SHP77 (cell line): ENCODE data around the gene TYW3.

Experiments used
- DNase-seq, 2 experiments: peaks; one replicate each; lab custom pipeline; 2025; lab: John Stamatoyannopoulos, UW

TYW3 gene

DNA sequence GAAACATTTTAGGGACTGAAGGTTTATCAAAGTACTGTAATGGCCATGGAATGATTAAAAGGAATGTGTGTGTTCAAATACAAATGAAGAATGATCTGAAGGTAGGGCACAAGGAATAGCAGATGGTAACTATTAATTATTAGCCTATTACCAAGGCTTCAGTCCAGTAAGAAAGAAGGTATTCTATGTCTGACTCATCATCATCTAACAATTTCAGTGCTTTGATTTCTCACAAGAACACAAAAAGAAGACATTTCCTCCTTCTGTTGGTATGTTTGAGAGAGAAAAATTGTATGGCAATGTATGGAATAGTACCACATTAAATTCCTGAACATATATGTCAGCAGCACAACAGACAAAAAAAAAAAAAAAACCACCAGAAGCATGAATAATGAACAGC, 57.5 kb downstream of the TYW3 start:
- no peak for DNase-seq

DNA sequence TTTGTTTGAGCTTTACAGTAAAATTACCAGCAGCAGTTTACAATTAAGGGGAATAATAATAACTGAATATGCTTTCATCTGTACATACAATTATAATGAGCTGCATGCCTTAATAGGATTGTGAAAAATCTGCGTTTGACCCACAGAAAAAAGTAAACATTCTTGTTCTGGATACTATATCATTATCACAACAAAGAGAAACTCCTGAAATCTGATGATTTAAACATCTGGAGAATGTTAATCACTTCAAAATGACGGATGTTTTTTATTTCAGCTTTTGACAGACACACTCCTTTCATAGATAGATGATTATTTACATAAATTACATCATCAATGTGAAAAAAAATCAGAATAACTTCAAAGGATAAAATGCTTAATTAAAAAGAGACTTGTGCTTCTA, 58.5 kb downstream of the TYW3 start:
- DNase-seq = no peak

DNA sequence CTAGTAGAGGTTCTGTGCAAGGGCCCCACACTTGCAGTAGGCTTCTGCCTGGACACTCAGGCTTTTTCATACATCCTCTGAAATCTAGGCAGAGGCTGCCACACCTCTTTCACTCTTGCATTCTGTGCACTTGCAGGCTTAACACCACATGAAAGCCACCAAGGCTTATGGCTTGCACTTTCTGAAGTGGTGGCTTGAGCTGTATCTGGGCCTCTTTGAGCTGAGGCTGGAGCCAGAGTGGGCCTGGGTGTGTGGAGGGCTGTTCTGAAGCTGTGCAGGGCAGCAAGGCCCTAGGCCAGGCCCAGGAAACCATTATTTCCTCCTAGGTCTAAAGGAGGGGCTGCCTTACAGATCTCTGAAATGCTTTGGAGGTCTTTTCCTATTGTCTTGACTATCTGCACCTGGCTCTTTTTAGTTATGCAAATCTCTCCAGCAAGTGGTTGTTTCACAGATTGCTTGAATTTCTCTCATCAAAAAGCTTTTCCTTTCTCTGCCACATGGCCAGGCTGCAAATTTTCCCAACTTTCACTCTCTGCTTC, 66.2 kb downstream of the TYW3 start:
- no peak for DNase-seq

DNA sequence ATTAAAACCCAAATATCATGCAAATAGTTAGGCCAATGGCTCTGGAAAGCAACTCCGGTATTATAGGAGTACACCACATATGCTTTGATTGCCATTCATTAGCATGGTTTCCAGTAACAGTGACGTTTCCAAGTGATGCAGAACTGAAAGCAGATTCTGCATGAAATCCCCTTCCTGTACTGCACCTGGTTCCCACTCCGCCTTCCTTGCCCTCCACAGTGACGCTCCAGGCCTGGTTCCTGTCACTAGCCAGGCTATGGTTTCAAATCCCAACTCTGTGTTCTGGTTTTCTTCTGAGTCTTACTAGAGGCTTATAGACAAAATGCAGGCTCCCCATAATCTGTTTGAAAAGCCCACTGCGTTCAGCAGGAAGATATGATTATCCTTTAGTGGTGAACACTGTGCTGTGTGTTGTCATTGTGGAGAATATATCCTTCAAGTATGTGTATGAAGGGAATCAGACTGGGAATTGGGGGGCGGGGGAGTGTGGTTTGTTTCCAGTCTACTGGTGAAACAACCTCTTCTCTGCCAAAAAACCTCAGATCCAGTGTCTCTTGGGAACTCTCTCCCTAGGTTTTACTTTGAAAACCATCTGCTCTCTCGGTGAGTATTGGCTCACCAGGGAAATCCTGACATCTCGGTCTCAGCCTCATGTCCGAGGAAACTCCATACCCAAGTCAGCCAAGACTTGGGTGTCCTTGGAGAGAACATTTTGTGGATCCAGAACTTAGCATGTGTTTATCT, 78.7 kb downstream of the TYW3 start:
- peak; percentile 15 to 48 for DNase-seq

DNA sequence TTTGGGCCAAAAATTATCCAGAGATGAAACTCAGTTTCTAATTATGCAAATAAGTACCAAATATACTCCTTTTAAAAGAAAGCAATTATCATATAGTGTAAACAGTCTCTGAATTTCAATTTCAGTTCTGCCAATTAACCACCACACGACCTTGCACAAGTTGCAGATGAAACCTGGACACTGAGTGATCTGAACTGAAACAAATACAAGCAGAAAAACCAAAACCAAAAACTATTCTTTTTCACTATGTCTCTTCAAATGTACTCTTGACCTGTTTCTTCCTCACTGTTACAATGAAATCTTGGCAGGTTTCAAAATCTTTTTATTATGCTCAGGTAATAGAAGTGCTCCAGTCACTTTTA, 79.2 kb downstream of the TYW3 start:
- DNase-seq = no peak
